Esophagus squamous epithelium (tissue), 4 donors: ENCODE results near the gene PRMT5.
"Not testable (repeated sequence)": the region's sequence is repeated elsewhere in the genome, so short reads cannot be mapped to it uniquely, and the experiment has no call there.

Experiments
- POLR2A ChIP-seq, 4 donors: fragments of 450-650 bp; IDR thresholded peaks; one replicate each; pipeline ENCODE4 v1.6.1; 2017; ENCODE audit warnings: antibody characterized with exemption in 4 of 4, mild to moderate bottlenecking in 4 of 4, moderate library complexity in 3 of 4
- TF ChIP-seq, protein P1 (sequence below), 6 experiments: fragments of 450-650 bp in 4 of 6; fragments of 200-600 bp in 2 of 6; sonication (generic) in 2 of 6; IDR thresholded peaks; one replicate each; pipeline ENCODE4 v1.5.1; 2016 to 2019; ENCODE audit warnings: antibody characterized with exemption in 6 of 6, mild to moderate bottlenecking in 4 of 6, moderate library complexity in 4 of 6

DNA sequence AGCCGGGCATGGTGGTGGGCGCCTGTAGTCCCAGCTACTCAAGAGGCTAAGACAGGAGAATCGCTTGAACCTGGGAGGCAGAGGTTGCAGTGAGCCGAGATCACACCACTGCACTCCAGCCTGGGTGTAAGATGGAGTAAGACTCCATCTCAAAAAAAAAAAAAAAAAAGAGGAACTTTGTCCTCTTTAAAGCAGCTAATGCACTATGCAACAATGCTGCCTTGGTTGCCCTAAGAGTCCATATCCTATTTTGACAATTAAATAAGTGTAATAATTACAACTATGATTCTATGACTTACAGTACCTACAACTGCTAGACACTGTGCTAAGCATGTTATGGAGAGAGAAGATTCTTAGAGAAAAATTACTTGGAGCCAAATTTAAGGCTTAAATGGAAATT lies 14.3 kb downstream of the PRMT5 start:
- TF ChIP-seq, protein P1, sequence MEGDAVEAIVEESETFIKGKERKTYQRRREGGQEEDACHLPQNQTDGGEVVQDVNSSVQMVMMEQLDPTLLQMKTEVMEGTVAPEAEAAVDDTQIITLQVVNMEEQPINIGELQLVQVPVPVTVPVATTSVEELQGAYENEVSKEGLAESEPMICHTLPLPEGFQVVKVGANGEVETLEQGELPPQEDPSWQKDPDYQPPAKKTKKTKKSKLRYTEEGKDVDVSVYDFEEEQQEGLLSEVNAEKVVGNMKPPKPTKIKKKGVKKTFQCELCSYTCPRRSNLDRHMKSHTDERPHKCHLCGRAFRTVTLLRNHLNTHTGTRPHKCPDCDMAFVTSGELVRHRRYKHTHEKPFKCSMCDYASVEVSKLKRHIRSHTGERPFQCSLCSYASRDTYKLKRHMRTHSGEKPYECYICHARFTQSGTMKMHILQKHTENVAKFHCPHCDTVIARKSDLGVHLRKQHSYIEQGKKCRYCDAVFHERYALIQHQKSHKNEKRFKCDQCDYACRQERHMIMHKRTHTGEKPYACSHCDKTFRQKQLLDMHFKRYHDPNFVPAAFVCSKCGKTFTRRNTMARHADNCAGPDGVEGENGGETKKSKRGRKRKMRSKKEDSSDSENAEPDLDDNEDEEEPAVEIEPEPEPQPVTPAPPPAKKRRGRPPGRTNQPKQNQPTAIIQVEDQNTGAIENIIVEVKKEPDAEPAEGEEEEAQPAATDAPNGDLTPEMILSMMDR (IDR thresholded peaks at IDR 0.05): not testable (repeated sequence)
- TF ChIP-seq POLR2A (IDR thresholded peaks at IDR 0.05): not testable (repeated sequence)
